Uterus (tissue), 2 donors: ENCODE measurements around the gene NRL.

Experiments used
- POLR2A ChIP-seq, 2 donors: fragments of 450-650 bp; IDR thresholded peaks; one replicate each; pipeline ENCODE4 v1.6.1; 2016; ENCODE audit warnings: antibody characterized with exemption in 2 of 2, mild to moderate bottlenecking in 1 of 2, moderate library complexity in 1 of 2
- TF ChIP-seq, protein P1 (sequence below), 4 experiments: fragments of 200-600 bp in 2 of 4; fragments of 450-650 bp in 2 of 4; sonication (generic) in 2 of 4; IDR thresholded peaks; one replicate each; pipeline ENCODE4 v1.5.1; 2016 to 2019; ENCODE audit warnings: antibody characterized with exemption in 4 of 4, mild to moderate bottlenecking in 2 of 4, moderate library complexity in 1 of 4

DNA sequence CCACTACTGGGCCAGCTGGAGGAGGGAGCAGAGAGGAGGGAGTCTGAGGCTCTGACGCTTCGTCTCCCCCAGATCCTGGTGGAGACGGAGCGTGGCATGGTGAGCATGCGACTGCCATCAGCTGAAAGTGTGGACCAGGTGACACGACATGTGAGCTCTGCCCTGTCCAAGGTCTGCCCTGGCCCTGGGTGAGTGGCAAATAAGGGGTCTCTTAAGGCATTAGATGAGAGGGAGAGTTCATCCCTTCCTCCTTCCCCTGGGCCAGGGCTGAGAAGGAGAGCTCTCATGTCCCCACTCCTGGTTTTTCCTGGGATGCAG, 60.5 kb downstream of the NRL start:
- TF ChIP-seq, protein P1, sequence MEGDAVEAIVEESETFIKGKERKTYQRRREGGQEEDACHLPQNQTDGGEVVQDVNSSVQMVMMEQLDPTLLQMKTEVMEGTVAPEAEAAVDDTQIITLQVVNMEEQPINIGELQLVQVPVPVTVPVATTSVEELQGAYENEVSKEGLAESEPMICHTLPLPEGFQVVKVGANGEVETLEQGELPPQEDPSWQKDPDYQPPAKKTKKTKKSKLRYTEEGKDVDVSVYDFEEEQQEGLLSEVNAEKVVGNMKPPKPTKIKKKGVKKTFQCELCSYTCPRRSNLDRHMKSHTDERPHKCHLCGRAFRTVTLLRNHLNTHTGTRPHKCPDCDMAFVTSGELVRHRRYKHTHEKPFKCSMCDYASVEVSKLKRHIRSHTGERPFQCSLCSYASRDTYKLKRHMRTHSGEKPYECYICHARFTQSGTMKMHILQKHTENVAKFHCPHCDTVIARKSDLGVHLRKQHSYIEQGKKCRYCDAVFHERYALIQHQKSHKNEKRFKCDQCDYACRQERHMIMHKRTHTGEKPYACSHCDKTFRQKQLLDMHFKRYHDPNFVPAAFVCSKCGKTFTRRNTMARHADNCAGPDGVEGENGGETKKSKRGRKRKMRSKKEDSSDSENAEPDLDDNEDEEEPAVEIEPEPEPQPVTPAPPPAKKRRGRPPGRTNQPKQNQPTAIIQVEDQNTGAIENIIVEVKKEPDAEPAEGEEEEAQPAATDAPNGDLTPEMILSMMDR (IDR thresholded peaks at IDR 0.05), result no peak
- no peak for TF ChIP-seq POLR2A (IDR thresholded peaks at IDR 0.05)
